Activated CD8-positive, alpha-beta memory T cell treated with anti-CD3 and anti-CD28 coated beads, Interleukin-2, amount 50 U/mL, for 24 hours (primary cell): ENCODE measurements around the gene ADK.

Experiments
- DNase-seq: peaks from one replicate; pipeline ENCODE4 v3.0.0-alpha.2; 2020; ENCODE audit errors: extremely low read depth

Gene ADK

DNA sequence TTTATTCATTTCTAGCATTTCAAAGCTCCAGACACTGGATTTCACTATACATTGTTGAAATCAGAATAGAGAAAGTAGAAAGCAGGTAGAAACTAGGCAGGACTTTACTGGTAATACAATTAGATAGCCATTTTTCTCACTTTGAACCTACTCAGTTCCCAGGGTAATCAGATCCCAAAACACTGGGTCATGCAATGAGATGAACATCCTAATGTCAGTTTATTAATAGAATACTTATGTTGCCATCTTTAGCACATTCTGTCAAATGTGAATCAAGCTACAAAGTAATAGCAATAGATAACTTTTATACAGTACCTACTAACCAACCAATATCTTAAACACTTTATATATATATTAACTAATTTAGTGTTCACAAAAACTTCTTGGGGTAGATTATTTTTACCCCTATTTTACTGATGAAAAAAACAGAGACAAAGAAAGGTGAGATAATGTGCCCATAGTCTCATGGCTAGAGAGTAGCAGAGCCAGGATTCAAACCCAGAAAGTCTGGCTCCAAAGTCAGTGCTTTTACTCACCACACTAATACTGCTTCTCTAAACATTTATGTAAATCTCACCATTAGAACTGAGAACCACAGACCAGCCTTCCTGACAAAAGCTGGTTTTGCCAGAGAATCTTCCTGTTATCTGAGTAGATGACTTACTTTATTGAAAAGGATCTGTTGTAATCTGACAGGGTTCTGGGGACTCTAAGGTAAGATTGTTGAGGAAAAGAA is 521.6 kb downstream of the ADK start:
- DNase-seq = no peak

GRCh38 chr10:74674927-74675326 is 523.9 kb downstream of the ADK start:
- DNase-seq = no peak

DNA sequence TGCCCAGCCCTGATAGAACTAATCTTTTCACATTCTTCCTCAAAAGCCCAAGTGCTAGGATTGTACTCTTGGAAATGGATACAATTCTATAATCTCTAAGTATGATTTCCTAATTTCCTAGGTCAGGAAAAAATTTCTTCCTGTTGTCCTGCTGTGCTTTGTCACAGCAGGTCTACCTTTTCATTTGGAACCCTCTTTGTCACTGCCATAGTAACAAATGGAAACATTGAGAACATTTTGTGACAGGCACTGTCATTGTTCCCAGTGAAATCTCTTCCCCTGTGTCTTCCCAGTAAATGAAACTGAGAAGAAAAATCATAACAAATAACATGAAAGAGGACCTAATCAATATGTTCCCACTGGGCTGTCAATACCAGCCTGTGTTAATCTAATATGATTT is 524.5 kb downstream of the ADK start:
- no peak for DNase-seq

DNA sequence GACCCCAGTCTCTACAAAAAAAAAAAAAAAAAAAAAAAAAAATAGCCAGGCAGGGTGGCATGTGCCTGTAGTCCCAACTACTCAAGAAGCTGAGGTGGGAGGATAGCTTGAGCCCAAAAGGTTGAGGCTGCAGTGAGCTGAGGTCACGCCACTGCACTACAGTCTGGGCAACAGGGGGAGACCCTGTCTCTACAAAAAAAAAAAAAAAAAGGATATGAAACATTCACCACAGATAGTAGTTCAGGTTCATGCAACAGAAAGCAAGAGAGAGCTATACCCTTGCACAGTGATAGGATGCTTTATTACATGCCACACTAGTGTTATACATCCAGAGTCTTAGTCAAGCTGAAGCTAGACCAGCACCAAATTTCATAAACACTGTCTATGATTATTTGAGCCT is 526.9 kb downstream of the ADK start:
- DNase-seq = no peak

- no peak for DNase-seq
These were observed 531.1 kb downstream of the ADK start for GRCh38 chr10:74681917-74682627.

DNA sequence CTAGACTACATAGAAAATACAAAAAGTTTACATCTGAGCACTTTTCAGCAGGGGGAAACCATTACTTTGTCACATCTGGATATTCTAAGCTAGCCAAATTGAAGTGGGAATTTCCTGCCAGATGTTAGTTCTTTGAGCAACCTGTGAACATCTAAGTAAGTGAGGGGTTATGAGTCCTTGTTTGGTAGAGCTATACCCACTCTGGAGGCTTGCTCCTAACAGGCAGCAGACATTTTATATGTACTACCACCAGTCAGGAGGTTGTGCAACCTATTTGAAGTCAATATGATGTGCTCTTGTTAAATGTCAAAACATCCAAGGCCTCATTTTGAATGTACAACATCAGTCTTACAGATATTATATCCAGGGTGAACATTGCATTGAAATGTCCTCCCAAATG is 532.0 kb downstream of the ADK start:
- no peak for DNase-seq

DNA sequence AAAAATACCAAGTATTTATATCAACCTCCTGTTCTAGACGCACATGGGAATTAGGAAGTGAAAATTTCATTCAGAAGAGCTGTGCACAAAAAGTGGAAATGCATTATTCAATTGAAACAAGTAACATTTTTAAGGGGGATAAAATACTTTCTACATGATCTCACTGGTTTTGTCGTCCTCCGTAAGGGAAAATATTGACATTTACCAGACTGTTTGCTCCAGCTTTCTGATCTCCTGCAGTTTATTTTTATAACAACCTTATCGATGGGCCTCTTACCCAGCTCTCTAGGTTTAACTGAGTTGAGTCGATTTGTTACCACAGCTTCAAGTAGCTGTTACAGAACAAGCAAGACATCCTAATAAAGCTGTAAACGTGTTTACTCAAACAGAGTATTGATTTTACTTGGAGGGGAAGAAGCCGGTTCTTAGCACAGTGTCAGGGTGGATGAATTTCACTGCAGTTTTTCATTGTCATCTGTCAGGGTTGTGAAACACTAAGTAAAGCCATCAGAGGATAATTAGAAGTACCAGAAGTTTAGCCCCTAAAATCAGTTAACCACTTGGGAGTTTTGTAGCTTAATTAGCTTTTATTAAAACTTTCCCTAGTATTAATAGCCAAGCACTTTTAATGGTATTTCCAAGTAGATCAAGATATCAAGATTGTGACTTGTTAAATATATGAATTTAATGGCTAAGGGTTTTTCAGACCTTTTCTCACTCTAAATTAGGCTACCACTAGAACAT is 532.8 kb downstream of the ADK start:
- no peak for DNase-seq

DNA sequence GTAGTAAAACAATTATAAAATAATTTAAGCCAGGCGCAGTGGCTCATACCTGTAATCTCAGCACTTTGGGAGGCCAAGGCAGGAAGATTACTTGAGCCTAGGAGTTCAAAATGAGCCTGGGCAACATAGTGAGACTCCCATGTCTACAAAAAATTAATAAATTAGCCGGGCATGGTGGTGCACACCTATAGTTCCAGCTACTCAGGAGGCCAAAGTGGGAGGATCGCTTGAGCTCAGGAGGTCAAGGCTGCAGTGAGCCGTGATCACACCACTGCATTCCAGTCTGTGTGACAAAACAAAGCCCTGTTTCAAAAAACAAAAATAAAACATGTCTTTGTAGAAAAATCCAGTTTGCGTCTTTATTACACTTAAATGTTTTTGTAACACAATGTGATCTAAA is 533.4 kb downstream of the ADK start:
- no peak for DNase-seq

DNA sequence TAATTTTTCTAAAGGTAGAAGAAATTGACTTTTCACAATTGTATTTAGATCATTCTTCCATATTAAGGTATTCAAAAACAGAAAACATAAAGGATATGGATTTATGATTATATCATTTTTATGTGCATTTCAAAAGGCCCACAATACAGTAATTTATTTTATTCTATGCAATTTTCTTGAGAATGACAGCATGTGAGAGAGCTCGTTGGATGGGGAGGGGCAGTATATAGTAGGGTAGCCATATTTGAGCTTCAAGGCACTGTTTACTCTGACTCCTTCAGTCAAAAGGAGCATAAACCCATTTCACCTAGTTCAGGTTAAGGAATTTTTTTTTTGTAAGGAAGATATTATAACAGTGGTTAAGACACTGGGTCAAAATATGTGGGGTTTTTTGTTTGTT is 534.5 kb downstream of the ADK start:
- DNase-seq = no peak

DNA sequence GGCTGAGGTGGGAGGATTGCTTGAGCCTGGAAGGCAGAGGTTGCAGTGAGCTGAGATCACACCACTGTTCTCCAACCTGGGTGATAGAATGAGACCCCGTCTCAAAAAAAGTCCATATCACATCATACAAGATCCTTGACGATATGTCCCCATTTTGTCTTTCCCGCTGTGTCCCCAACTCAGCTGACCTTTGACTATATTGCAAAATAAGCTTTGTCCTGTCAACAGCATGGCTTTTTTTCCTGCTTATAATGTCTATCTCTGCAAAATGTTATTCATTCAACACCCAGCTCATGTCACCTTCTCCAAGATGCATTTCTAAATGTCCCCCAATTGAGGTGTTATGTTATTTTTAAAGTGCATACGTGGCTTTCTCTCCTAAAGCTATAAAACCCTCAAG is 539.4 kb downstream of the ADK start:
- no peak for DNase-seq

GRCh38 chr10:74691164-74691563 is 540.1 kb downstream of the ADK start:
- DNase-seq = no peak

- DNase-seq = no peak
These were observed 553.8 kb downstream of the ADK start for GRCh38 chr10:74704629-74705357.

GRCh38 chr10:74705358-74705980 is 554.4 kb downstream of the ADK start:
- DNase-seq = no peak

DNA sequence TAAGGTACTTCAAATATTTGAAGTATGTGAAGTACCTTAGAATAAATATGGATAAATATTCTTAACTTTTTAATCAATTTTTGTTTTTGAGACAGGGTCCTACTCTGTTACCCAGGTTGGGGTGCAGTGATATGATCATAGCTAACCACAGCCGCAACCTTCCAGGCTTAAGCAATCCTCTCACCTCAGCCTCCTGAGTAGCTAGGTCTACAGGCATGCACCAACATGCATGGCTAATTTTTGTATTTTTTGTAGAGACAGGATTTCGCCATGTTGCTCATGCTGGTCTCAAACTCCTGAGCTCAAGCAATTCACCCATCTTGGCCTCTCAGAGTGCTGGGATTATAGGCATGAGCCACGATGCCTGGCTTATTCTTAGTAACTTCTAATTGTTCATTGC is 555.9 kb downstream of the ADK start:
- no peak for DNase-seq

- DNase-seq = no peak
These were observed 557.2 kb downstream of the ADK start for GRCh38 chr10:74708246-74708645.

DNA sequence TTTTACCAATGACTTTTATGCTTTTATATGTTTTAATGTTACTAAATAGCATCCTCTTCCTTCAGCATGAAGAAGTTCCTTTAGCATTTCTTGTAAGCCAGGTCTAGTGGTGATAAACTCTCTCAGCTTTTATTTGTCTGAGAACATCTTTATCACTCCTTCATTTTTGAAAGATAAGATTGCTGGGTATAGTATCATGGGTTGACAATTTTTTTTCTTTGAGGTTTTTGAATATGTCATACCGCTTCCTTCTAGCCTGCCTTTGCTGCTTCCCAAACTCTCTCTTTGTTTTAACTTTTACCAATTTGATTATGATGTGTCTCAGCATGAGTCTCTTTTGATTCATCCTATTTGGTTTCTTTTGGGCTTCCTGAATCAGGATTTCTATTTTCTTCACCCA is 567.2 kb downstream of the ADK start:
- DNase-seq = no peak

GRCh38 chr10:74728225-74728624 is 577.2 kb downstream of the ADK start:
- no peak for DNase-seq

- no peak for DNase-seq
These were observed 579.2 kb downstream of the ADK start for GRCh38 chr10:74730246-74730645.

- DNase-seq = no peak
These were observed 582.6 kb downstream of the ADK start for GRCh38 chr10:74733612-74734011.

- DNase-seq = no peak
These were observed 585.0 kb downstream of the ADK start for GRCh38 chr10:74736029-74736428.

DNA sequence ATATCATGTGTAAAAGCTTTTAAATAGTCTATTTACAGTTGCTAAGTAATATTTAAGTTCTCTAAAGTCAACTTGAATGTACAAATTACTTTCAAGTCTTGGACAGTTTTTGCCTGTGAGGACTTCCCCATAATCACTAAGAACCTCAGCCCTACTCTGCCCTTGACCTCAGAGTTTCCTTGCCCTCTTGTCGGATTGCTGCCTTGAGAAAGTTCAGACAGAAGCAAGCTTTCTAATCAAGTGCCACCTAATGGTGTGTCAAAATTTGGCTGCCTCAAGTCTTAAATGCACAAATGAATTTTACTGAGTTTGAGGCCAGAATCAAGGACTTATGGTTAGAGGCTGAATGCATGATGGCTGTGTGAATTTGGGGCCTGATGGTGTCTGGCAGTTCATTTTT is 587.0 kb downstream of the ADK start:
- no peak for DNase-seq

DNA sequence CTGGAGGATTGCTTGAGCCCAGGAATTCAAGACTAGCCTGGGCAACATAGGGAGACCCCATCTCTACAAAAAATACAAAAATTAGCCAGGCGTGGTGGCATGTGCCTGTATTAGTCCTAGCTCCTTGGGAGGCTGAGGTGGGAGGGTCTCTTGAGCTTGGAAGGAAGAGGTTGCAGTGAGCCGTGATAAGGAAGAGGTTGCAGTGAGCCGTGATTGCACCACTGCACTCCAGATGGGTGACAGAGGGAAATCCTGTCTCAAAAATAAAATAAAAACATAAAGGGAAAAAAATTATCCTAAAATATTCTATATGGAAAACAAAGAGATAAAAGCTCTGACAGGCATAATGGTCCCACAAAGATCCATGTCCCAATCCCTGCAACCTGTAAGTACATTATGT is 587.5 kb downstream of the ADK start:
- DNase-seq = no peak
